Measurements from ENCODE around the gene LHX4.
"Not testable (repeated sequence)": the region's sequence is repeated elsewhere in the genome, so short reads cannot be mapped to it uniquely, and the experiment has no call there.

The LHX4 gene

GRCh38 chr1:180198196-180198595, 31.9 kb upstream of the LHX4 start:
- no peak for DNase-seq

- DNase-seq: no peak
Observed at GRCh38 chr1:180198611-180199010, 31.5 kb upstream of the LHX4 start.

GRCh38 chr1:180199018-180199417, 31.0 kb upstream of the LHX4 start:
- no peak for DNase-seq

- no peak for DNase-seq
Observed at GRCh38 chr1:180201451-180202200, 28.4 kb upstream of the LHX4 start.

GRCh38 chr1:180202588-180202987, 27.5 kb upstream of the LHX4 start:
- DNase-seq: not testable (repeated sequence)

GRCh38 chr1:180204231-180204630, 25.8 kb upstream of the LHX4 start:
- DNase-seq: no peak

- no peak for DNase-seq
Observed at GRCh38 chr1:180206581-180206980, 23.5 kb upstream of the LHX4 start.

- no peak for DNase-seq
Observed at GRCh38 chr1:180208264-180208663, 21.8 kb upstream of the LHX4 start.

- DNase-seq: no peak
Observed at GRCh38 chr1:180210008-180210620, 19.9 kb upstream of the LHX4 start.

- no peak for DNase-seq
Observed at GRCh38 chr1:180211156-180211859, 18.8 kb upstream of the LHX4 start.

- no peak for DNase-seq
Observed at GRCh38 chr1:180211860-180212229, 18.2 kb upstream of the LHX4 start.

- DNase-seq: peak in 1 of 2 donors; percentile 25
Observed at GRCh38 chr1:180213401-180214170, 16.5 kb upstream of the LHX4 start.

GRCh38 chr1:180215856-180216625, 14.0 kb upstream of the LHX4 start:
- DNase-seq: no peak

GRCh38 chr1:180217006-180217405, 13.1 kb upstream of the LHX4 start:
- DNase-seq: no peak

GRCh38 chr1:180218806-180219765, 11.0 kb upstream of the LHX4 start:
- no peak for DNase-seq

GRCh38 chr1:180219776-180220175, 10.3 kb upstream of the LHX4 start:
- DNase-seq: no peak

- no peak for DNase-seq
Observed at GRCh38 chr1:180221462-180221861, 8.6 kb upstream of the LHX4 start.

GRCh38 chr1:180224902-180225301, 5.2 kb upstream of the LHX4 start:
- no peak for DNase-seq

GRCh38 chr1:180225403-180225802, 4.7 kb upstream of the LHX4 start:
- DNase-seq: no peak

- DNase-seq: no peak
Observed at GRCh38 chr1:180227861-180228647, 2.0 kb upstream of the LHX4 start.

Data from activated CD4-positive, alpha-beta T cell treated with anti-CD3 and anti-CD28 coated beads for 4 hours (primary cell).